Keratinocyte (primary cell): Measurements from ENCODE around the gene SCAF8. TPM values are rescaled to one million over a fixed set of nuclear protein-coding genes. Genes with fewer than 3 reads are reported as not detected.

ENCODE experiments used
- DNase-seq: peaks from one replicate; pipeline ENCODE4 v3.0.0-alpha.2; 2011; ENCODE audit warnings: low read depth, missing footprints, low spot score
- FAIRE-seq: peaks from 2 replicates; lab custom pipeline; 2011; peaks lifted over from hg19 to GRCh38; lab: Jason Lieb, UNC
- H2AFZ ChIP-seq: 2 replicates; pipeline ENCODE4 v1.6.0; 2012; ENCODE audit warnings: low read length, control low read depth, inconsistent platforms; ENCODE audit not compliant: control insufficient read depth
- H3K27ac ChIP-seq: 2 replicates; pipeline ENCODE4 v1.5.1; 2011; ENCODE audit warnings: low read length; ENCODE audit not compliant: control insufficient read depth, insufficient read depth
- H3K27me3 ChIP-seq: 3 replicates; pipeline ENCODE4 v1.6.0; 2011; ENCODE audit warnings: low read length; ENCODE audit not compliant: control insufficient read depth, insufficient read depth; ENCODE audit errors: extremely low read depth
- H3K36me3 ChIP-seq, 2 experiments: 2 replicates in 1 of 2; 3 replicates in 1 of 2; pipeline ENCODE4 v1.5.1; 2011; ENCODE audit warnings: low read length in 2 of 2, mild to moderate bottlenecking in 1 of 2; ENCODE audit not compliant: control insufficient read depth in 2 of 2, insufficient read depth in 2 of 2; ENCODE audit errors: extremely low read depth in 1 of 2
- H3K4me1 ChIP-seq: 3 replicates; pipeline ENCODE4 v1.5.1; 2011; ENCODE audit warnings: low read length; ENCODE audit not compliant: control insufficient read depth, insufficient read depth; ENCODE audit errors: extremely low read depth
- H3K4me2 ChIP-seq: 3 replicates; pipeline ENCODE4 v1.6.0; 2011; ENCODE audit warnings: low read depth, low read length; ENCODE audit not compliant: control insufficient read depth, insufficient read depth; ENCODE audit errors: extremely low read depth
- H3K4me3 ChIP-seq, 3 experiments: fragments of 200-600 bp in 1 of 3; sonication (generic) in 1 of 3; 2 replicates in 2 of 3; 3 replicates in 1 of 3; pipeline ENCODE4 v1.5.1; 2011 to 2016; ENCODE audit warnings: low read length in 3 of 3, mild to moderate bottlenecking in 3 of 3, control low read depth in 2 of 3, inconsistent platforms in 1 of 3, low read depth in 1 of 3, mixed read lengths in 1 of 3, mixed run types in 1 of 3, moderate library complexity in 1 of 3; ENCODE audit not compliant: control insufficient read depth in 2 of 3, insufficient read depth in 2 of 3; ENCODE audit errors: extremely low read depth in 1 of 3
- H3K79me2 ChIP-seq: 2 replicates; pipeline ENCODE4 v1.6.0; 2012; ENCODE audit warnings: low read length; ENCODE audit not compliant: control insufficient read depth, insufficient read depth
- H3K9ac ChIP-seq: 3 replicates; pipeline ENCODE4 v1.6.0; 2011; ENCODE audit warnings: low read length; ENCODE audit not compliant: control insufficient read depth, insufficient read depth; ENCODE audit errors: extremely low read depth
- H3K9me1 ChIP-seq: 3 replicates; pipeline ENCODE4 v1.6.0; 2011; ENCODE audit warnings: low read length; ENCODE audit not compliant: control insufficient read depth, insufficient read depth; ENCODE audit errors: extremely low read depth
- H3K9me3 ChIP-seq: 2 replicates; pipeline ENCODE4 v1.5.1; 2012; ENCODE audit warnings: low read depth, low read length; ENCODE audit not compliant: control insufficient read depth
- H4K20me1 ChIP-seq: 3 replicates; pipeline ENCODE4 v1.6.0; 2011; ENCODE audit warnings: low read length; ENCODE audit not compliant: control insufficient read depth, insufficient read depth; ENCODE audit errors: extremely low read depth
- CTCF ChIP-seq, 3 experiments: IDR thresholded peaks in 1 of 3; conservative IDR thresholded peaks in 1 of 3; optimal IDR thresholded peaks in 1 of 3; 2 replicates in 2 of 3; 3 replicates in 1 of 3; pipeline versions ENCODE3 to v1.5.1; 2011; ENCODE audit warnings: low read length in 3 of 3, mild to moderate bottlenecking in 3 of 3, moderate library complexity in 2 of 3, control low read depth in 1 of 3, inconsistent platforms in 1 of 3; ENCODE audit not compliant: insufficient read depth in 2 of 3; ENCODE audit errors: extremely low read depth in 1 of 3
- EZH2 ChIP-seq: IDR thresholded peaks from one replicate; pipeline ENCODE4 v1.6.1; 2012; ENCODE audit warnings: inconsistent platforms, mild to moderate bottlenecking, low read length, moderate library complexity
- dilution Hi-C: fragments of 300-500 bp; cut with MboI; formaldehyde crosslinking; loops from one replicate; pipeline ENCODE4 v1.7.0; 2020; ENCODE audit warnings: low sequenced_read_pairs; ENCODE audit not compliant: extremely low pct_ligation_motif_present
- polyA plus RNA-seq, 5 experiments: library from polyadenylated mRNA; depleted of rRNA in 3 of 5; stranded (reverse) in 3 of 5; stranded (forward) in 1 of 5; unstranded in 1 of 5; fragments of >200 nt; gene quantifications; 1 replicate in 1 of 5; 2 replicates in 3 of 5; 3 replicates in 1 of 5; pipeline versions ENCODE4 v1.2.1 to v1.2.3, GENCODE V29; 2011 to 2012; ENCODE audit warnings: missing spikeins in 2 of 5, low read depth in 1 of 5, low replicate concordance in 1 of 5

Gene SCAF8
- polyA plus RNA-seq, 1 donor (not counting 4 experiments of a cell fraction or from before 2014, with no cell fraction given): 19.1 TPM

- no peaks in the 10 kb centered on the region for H3K9me3 ChIP-seq
- H3K4me1 ChIP-seq: no peaks in the 10 kb centered on the region
- H3K4me2 ChIP-seq: no peak overlapping the region
- H4K20me1 ChIP-seq: no peaks in the 10 kb centered on the region
- H3K9me1 ChIP-seq: no peaks in the 10 kb centered on the region
- H3K79me2 ChIP-seq: no peaks in the 10 kb centered on the region
- H3K36me3 ChIP-seq: no peaks in the 10 kb centered on the region
- no peaks in the 10 kb centered on the region for H3K27me3 ChIP-seq
- no peak overlapping the region for H3K4me3 ChIP-seq
- H3K27ac ChIP-seq: no peak overlapping the region
- TF ChIP-seq CTCF (optimal IDR thresholded peaks at IDR 0.05 in 1 of 3, IDR thresholded peaks at IDR 0.05 in 1 of 3, conservative IDR thresholded peaks at IDR 0.05 in 1 of 3; ENCODE audit: extremely low read depth in 1 of 3, insufficient read depth in 2 of 3, low read length in 3 of 3) (no peak), EZH2 (no peak)
- DNase-seq (no peak), FAIRE-seq (no peak)
- H2AFZ ChIP-seq: no peak overlapping the region
- dilution Hi-C loops: no loop called here
- H3K9ac ChIP-seq: no peak overlapping the region
These were observed 23.6 kb upstream of the SCAF8 start for GRCh38 chr6:154709621-154710020.

GRCh38 chr6:154710689-154711088, 22.5 kb upstream of the SCAF8 start:
- Histone ChIP-seq H4K20me1 (no peaks in the 10 kb centered on the region), H3K4me2 (no peak overlapping the region), H3K9me3 (no peaks in the 10 kb centered on the region), H2AFZ (no peak overlapping the region), H3K4me3 (no peak overlapping the region), H3K9me1 (no peaks in the 10 kb centered on the region), H3K27me3 (no peaks in the 10 kb centered on the region), H3K9ac (no peak overlapping the region), H3K27ac (no peak overlapping the region), H3K79me2 (no peaks in the 10 kb centered on the region), H3K4me1 (no peaks in the 10 kb centered on the region), H3K36me3 (no peaks in the 10 kb centered on the region)
- FAIRE-seq (no peak), DNase-seq (no peak)
- TF ChIP-seq EZH2 (no peak), CTCF (optimal IDR thresholded peaks at IDR 0.05 in 1 of 3, IDR thresholded peaks at IDR 0.05 in 1 of 3, conservative IDR thresholded peaks at IDR 0.05 in 1 of 3; ENCODE audit: extremely low read depth in 1 of 3, insufficient read depth in 2 of 3, low read length in 3 of 3) (no peak)
- dilution Hi-C loops: no loop called here
